Lower leg skin (tissue), 3 donors: ENCODE data around the gene FUT6.

ENCODE experiments used
- POLR2A ChIP-seq, 2 donors: fragments of 450-650 bp; IDR thresholded peaks; one replicate each; pipeline ENCODE4 v1.6.1; 2016 to 2017; ENCODE audit warnings: antibody characterized with exemption in 2 of 2, mild to moderate bottlenecking in 1 of 2, moderate library complexity in 1 of 2
- TF ChIP-seq, protein P1 (sequence below), 3 donors: fragments of 450-650 bp; IDR thresholded peaks; one replicate each; pipeline ENCODE4 v1.5.1; 2016; ENCODE audit warnings: antibody characterized with exemption in 3 of 3, mild to moderate bottlenecking in 3 of 3, moderate library complexity in 2 of 3

DNA sequence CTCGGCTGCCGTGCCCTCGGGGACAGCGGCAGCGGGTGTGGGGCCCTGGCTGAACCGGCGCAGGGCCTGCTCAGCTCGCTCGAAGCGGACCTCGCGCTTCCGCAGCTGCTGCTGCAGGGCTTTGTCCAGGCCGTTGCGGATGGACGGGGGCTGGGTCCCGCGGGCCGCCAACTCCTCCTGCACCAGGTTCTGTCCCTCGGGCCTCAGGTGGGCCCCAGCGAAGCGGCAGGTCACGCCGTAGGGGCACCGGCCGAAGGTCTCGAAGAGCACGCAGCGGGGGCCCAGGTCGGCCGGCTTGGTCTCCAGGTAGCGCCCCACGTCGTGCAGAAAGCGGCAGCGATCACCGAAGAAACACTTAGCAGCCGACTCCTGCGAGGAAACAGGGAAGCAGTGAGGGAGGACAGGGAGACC is 50.1 kb downstream of the FUT6 start:
- TF ChIP-seq, protein P1, sequence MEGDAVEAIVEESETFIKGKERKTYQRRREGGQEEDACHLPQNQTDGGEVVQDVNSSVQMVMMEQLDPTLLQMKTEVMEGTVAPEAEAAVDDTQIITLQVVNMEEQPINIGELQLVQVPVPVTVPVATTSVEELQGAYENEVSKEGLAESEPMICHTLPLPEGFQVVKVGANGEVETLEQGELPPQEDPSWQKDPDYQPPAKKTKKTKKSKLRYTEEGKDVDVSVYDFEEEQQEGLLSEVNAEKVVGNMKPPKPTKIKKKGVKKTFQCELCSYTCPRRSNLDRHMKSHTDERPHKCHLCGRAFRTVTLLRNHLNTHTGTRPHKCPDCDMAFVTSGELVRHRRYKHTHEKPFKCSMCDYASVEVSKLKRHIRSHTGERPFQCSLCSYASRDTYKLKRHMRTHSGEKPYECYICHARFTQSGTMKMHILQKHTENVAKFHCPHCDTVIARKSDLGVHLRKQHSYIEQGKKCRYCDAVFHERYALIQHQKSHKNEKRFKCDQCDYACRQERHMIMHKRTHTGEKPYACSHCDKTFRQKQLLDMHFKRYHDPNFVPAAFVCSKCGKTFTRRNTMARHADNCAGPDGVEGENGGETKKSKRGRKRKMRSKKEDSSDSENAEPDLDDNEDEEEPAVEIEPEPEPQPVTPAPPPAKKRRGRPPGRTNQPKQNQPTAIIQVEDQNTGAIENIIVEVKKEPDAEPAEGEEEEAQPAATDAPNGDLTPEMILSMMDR (IDR thresholded peaks at IDR 0.05) = no peak
- no peak for TF ChIP-seq POLR2A (IDR thresholded peaks at IDR 0.05)
